BE2C (cell line): ENCODE results near the gene KLHL25.

ENCODE experiments used
- DNase-seq: peaks from one replicate; pipeline ENCODE4 v3.0.0-alpha.2; 2020
- H3K27me3 ChIP-seq: fragments of 250-450 bp; sonication (Bioruptor Pico); 2 replicates; pipeline ENCODE4 v1.5.1; 2020; ENCODE audit warnings: mild to moderate bottlenecking
- H3K36me3 ChIP-seq: fragments of 250-450 bp; sonication (Bioruptor Pico); 2 replicates; pipeline ENCODE4 v1.5.1; 2020; ENCODE audit warnings: mild to moderate bottlenecking
- H3K4me1 ChIP-seq: fragments of 250-450 bp; sonication (Bioruptor Pico); 2 replicates; pipeline ENCODE4 v1.5.1; 2020
- H3K4me3 ChIP-seq: 2 replicates; pipeline ENCODE4 v1.5.1; 2011; ENCODE audit warnings: low read depth, low read length
- H3K9me3 ChIP-seq: fragments of 250-450 bp; sonication (Bioruptor Pico); 2 replicates; pipeline ENCODE4 v1.5.1; 2020
- TF ChIP-seq, protein P1 (sequence below): IDR thresholded peaks from 2 replicates; pipeline ENCODE4 v1.5.1; 2012; ENCODE audit warnings: mild to moderate bottlenecking, low read depth, low read length

KLHL25 gene

DNA sequence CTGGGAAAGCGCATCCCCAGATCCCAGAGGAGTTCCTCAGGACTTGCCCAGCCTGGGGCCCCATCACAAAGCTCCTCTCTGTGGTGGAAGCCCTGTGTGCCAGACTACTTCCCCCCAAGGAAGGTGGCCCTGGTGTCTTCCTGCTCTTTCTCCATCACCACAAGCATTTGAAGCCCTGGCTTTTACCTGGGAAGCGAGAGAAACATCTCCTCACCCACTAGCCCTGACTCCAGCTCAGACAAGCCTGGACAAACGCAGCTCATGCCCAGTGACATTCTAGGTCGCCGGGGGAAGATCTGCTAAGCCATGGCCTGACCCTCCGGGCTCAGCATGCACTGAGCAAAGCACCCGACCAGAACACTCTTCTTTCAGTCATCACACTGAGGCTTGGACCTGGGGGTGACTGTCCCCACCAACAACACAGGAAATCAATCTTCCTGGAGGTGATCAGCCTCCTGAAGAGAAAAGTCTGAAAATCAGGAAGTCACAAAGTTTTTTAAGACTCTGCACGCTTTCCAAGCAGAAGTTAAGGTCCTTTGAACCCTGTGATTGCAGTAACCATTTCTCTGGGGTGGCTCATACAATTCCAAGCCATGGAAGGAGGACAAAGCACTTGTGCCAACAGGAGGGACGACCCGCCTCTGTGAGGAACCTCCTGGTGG, 40.8 kb downstream of the KLHL25 start:
- TF ChIP-seq, protein P1, sequence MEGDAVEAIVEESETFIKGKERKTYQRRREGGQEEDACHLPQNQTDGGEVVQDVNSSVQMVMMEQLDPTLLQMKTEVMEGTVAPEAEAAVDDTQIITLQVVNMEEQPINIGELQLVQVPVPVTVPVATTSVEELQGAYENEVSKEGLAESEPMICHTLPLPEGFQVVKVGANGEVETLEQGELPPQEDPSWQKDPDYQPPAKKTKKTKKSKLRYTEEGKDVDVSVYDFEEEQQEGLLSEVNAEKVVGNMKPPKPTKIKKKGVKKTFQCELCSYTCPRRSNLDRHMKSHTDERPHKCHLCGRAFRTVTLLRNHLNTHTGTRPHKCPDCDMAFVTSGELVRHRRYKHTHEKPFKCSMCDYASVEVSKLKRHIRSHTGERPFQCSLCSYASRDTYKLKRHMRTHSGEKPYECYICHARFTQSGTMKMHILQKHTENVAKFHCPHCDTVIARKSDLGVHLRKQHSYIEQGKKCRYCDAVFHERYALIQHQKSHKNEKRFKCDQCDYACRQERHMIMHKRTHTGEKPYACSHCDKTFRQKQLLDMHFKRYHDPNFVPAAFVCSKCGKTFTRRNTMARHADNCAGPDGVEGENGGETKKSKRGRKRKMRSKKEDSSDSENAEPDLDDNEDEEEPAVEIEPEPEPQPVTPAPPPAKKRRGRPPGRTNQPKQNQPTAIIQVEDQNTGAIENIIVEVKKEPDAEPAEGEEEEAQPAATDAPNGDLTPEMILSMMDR: no peak
- H3K4me1 ChIP-seq: peaks cover under 1% of the 10 kb centered on the region; the same call in 1 of the 2 replicates
- no peaks in the 10 kb centered on the region for H3K9me3 ChIP-seq
- H3K4me3 ChIP-seq: no peak overlapping the region
- DNase-seq: no peak
- no peaks in the 10 kb centered on the region for H3K27me3 ChIP-seq
- no peaks in the 10 kb centered on the region for H3K36me3 ChIP-seq

DNA sequence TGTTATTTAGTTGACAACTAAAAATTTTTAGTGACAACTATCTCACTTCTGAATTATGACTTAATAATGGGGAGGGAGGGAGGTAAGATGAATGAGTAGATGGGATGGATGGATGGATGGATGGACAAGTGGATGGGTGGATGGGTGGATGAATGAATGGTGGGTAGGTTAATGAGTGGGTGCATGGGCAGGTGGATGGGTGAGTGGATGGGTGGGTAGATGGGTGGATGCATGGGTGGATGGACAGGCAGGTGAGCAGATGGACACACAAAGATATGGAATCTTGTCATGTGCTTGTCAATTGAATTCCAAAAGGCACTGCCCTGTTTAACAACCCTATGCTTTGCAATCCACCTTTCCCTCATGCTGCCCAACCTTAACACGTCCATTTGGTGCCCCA, 41.5 kb downstream of the KLHL25 start:
- H3K9me3 ChIP-seq: no peaks in the 10 kb centered on the region
- H3K4me1 ChIP-seq: peaks cover 1% of the 10 kb centered on the region; the same call in 1 of the 2 replicates
- no peaks in the 10 kb centered on the region for H3K27me3 ChIP-seq
- no peak for DNase-seq
- H3K4me3 ChIP-seq: no peak overlapping the region
- no peaks in the 10 kb centered on the region for H3K36me3 ChIP-seq
- TF ChIP-seq, protein P1: no peak

DNA sequence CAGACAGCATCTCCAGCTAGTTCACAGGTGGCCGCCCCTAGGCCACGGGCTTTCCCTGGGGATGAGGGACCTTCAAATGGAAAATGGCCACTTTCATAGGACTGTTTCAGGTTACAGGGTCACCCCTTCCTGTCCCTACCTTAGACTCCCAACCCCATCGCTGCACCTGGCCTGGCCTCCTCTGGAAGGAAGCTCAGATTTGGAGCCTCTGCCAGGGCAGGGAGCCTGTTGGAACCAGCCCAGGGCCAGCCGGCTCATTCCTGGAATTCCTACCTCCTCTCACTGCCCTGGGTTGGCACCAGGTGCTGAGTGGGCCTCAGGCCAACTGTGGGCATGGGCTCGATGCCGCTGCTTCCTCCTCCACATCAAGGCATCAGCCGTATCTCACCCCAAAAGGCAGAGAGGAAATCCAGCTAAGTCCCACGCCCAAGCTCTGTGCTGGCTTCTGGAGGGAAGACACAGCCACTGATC, 42.2 kb downstream of the KLHL25 start:
- TF ChIP-seq, protein P1: no peak
- Histone ChIP-seq H3K36me3 (peaks cover 3% of the 10 kb centered on the region), H3K27me3 (no peaks in the 10 kb centered on the region), H3K4me1 (peaks cover 3% of the 10 kb centered on the region; the same call in 1 of the 2 replicates), H3K4me3 (no peak overlapping the region), H3K9me3 (no peaks in the 10 kb centered on the region)
- DNase-seq: no peak

DNA sequence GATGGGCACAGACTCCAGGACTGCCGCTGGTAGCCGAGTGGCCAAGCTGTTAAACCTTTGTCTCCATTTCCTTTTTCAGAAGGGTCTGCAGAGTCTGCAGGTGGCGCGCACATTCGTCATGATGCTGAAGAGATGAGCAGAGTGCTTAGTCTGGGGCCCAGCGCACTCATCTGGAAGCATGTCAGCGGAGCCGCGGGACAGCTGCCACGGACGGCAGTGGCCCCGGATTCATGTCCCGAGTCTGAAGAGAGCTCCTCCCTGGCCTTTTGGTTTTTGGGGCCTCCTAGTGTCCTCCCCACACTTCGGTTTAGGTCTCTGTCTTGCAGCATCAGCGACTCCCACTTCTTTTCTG, 42.6 kb downstream of the KLHL25 start:
- Histone ChIP-seq H3K36me3 (peaks cover 8% of the 10 kb centered on the region), H3K4me1 (peaks cover 3% of the 10 kb centered on the region; the same call in 1 of the 2 replicates), H3K4me3 (no peak overlapping the region), H3K27me3 (no peaks in the 10 kb centered on the region), H3K9me3 (no peaks in the 10 kb centered on the region)
- TF ChIP-seq, protein P1: no peak
- no peak for DNase-seq

DNA sequence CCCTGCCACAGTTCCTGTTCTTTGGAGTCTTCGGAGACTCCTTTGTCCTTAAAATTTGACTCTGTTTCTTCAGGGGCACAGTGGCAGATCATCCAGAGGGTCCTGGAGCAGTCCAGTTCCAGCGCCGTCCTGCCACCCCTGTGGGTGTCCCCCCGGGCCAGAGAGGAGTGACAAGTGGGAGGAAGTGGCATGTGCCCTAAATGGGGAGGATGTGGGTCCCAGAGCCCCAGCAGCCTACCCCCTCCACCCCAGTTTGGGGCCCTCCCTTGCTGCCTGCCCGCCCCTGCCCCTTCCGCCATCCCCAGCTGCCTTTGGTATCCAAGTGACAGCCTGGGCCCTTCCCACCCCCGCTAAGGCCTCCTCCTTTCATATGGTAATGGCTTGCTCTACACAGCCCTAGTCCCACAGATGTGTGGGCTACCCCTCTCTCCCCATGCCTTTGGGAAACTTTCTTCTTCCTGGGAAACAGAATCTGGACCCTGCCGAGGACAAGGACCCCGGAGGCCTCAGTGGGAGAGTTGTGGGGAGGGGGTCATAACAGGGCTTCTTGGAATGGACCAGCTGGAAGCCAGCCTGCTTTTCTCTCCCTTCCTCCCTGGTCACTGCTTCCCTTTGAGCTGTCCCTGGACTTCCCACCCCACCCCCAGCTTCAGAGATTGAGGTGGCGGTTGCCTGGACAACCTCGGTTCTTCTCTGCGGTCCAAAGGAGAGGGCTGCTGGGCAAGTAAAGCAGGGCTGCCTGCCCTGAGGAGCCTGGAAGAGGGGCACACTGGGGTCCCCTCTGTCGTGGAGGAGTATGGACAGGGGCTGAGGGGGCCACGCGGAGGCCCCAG, 43.2 kb downstream of the KLHL25 start:
- no peaks in the 10 kb centered on the region for H3K27me3 ChIP-seq
- H3K4me1 ChIP-seq: peaks cover 3% of the 10 kb centered on the region; the same call in 1 of the 2 replicates
- H3K4me3 ChIP-seq: no peak overlapping the region
- DNase-seq: no peak
- no peaks in the 10 kb centered on the region for H3K9me3 ChIP-seq
- peaks cover 14% of the 10 kb centered on the region for H3K36me3 ChIP-seq
- TF ChIP-seq, protein P1: no peak
